Measurements from ENCODE around the gene KDM5C. TPM values are rescaled to one million over a fixed set of nuclear protein-coding genes. Genes with fewer than 3 reads are reported as not detected.
A peak's percentile ranks its signal among the peaks of the same experiment; 100 is the strongest.

The KDM5C gene
- total and polyA plus RNA-seq, 11 donors = 23.8 to 67.2 (median 34.3) TPM

DNA sequence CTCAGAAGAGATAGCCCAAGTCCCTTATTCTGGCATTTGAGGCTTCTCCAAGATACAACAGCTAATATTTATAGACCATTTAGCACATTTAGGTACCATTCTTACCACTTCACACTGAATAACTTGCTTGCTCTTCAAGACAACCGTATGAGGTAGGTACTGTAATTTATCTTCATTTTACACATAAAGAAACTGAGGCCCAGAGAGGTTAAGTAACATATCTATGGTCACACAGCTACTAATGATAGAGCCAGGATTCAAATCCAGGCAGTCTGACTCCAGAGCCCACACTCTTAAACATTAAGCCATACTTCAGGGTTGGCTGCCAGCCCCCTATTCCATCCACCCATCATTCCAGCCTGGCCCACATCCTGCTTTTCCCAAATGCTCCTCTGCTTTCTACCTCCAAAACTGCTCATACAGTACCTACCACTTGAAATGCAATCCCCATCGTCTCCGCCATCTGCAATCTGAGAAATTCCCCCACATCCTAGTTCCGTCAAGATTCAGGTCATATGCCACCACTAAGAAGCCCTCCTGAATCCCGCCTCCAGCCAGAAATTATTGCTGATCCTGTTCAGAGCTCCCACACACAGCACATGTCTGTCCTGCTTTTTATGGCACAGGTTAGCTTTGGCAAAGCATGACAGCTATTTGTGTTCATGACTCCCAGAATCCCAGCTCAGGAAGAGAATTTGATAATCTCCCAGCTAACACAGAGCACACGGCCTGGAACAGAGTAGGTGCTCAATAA is 32.8 kb upstream of the KDM5C start:
- H3K36me3 ChIP-seq = peaks cover 0 to 6% (median 0%) of the 10 kb centered on the region in 9 donors
- H3K27me3 ChIP-seq = peaks cover 0 to 36% (median 0%) of the 10 kb centered on the region in 9 donors
- no peak overlapping the region for H3K27ac ChIP-seq
- DNase-seq (no peak), ATAC-seq (no peak)
- H3K9me3 ChIP-seq = no peaks in the 10 kb centered on the region
- intact Hi-C loops (cut with DNase I) = no loop called here
- WGBS, 4 donors = 82 to 94% (median 87%) methylated on average over 6 of the region's 6 CpGs
- H3K4me3 ChIP-seq = no peak overlapping the region
- peaks cover 0 to 10% (median 0%) of the 10 kb centered on the region in 12 donors for H3K4me1 ChIP-seq
- TF ChIP-seq, protein P1, sequence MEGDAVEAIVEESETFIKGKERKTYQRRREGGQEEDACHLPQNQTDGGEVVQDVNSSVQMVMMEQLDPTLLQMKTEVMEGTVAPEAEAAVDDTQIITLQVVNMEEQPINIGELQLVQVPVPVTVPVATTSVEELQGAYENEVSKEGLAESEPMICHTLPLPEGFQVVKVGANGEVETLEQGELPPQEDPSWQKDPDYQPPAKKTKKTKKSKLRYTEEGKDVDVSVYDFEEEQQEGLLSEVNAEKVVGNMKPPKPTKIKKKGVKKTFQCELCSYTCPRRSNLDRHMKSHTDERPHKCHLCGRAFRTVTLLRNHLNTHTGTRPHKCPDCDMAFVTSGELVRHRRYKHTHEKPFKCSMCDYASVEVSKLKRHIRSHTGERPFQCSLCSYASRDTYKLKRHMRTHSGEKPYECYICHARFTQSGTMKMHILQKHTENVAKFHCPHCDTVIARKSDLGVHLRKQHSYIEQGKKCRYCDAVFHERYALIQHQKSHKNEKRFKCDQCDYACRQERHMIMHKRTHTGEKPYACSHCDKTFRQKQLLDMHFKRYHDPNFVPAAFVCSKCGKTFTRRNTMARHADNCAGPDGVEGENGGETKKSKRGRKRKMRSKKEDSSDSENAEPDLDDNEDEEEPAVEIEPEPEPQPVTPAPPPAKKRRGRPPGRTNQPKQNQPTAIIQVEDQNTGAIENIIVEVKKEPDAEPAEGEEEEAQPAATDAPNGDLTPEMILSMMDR (IDR thresholded peaks at IDR 0.05) = no peak
- no peak for TF ChIP-seq POLR2A (IDR thresholded peaks at IDR 0.05)

DNA sequence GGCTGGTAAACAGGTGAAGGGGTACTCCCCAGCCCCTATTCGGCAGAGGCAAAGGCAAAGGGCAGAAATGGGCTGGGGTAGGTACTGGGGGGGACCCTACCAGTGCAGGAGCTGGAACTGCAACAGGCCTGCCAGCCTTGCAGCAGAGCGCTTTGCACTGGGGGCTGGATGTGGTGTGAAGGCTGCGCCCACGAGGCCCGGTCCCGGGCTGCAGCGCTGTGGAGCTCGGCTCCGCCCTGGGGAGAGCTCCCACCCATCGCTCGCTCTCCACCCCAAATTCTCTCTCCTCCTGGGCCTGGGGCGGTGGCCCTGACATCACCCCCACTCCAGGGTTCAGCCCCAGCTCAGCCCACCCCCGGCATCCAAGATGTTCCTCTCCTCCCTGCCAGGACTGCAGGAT is 32.2 kb upstream of the KDM5C start:
- peaks cover 0 to 4% (median 0%) of the 10 kb centered on the region in 12 donors for H3K4me1 ChIP-seq
- no peak for ATAC-seq
- H3K27me3 ChIP-seq = peaks cover 0 to 34% (median 0%) of the 10 kb centered on the region in 9 donors
- intact Hi-C loops (cut with DNase I) = no loop called here
- peaks cover 0 to 6% (median 0%) of the 10 kb centered on the region in 9 donors for H3K36me3 ChIP-seq
- no peaks in the 10 kb centered on the region for H3K9me3 ChIP-seq
- 87 to 92% (median 90%) methylated on average over 12 to 13 of the region's 13 CpGs for WGBS, 4 donors
- TF ChIP-seq, protein P1 (IDR thresholded peaks at IDR 0.05) = no peak
- no peak for TF ChIP-seq POLR2A (IDR thresholded peaks at IDR 0.05)
- no peak overlapping the region for H3K27ac ChIP-seq
- DNase-seq = no peak
- no peak overlapping the region for H3K4me3 ChIP-seq

DNA sequence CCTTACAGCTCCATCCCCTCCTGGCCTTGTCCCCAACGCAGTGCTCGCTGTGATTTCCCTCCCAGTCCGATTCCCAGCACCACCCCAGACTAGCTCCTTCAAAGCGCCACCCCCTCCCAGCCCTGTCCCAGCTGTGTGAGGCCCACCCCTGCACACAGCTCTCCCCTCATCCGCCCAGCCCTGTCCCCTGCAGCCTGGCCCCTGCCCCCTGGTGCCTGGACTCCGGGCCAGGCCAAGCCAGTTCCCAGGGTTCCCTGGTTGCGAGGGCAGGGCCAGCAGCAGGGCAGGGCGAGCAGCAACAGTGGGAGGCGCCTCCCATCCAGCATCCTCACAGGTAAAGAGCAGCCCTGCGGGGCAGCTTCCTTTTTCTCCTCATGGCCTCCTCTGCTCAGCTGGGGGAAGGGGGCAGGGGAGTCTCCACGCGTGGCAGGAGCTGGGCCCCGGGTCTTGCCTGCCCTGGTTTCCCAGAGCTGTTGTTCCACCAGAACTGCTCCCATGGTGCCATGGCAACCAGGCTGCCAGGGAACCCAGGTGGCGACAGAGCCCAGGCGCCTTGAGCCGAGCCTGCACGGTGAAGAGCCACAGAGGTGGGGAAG is 31.5 kb upstream of the KDM5C start:
- WGBS, 4 donors = 61 to 85% (median 71%) methylated on average over 15 to 17 of the region's 17 CpGs
- Histone ChIP-seq H3K9me3 (no peaks in the 10 kb centered on the region), H3K4me1 (no peaks in the 10 kb centered on the region), H3K27me3 (peaks cover 0 to 31% (median 0%) of the 10 kb centered on the region in 9 donors), H3K36me3 (peaks cover 0 to 6% (median 0%) of the 10 kb centered on the region in 9 donors), H3K27ac (no peak overlapping the region), H3K4me3 (no peak overlapping the region)
- TF ChIP-seq, protein P1 (IDR thresholded peaks at IDR 0.05) = no peak
- no peak for TF ChIP-seq POLR2A (IDR thresholded peaks at IDR 0.05)
- DNase-seq (no peak), ATAC-seq (peak in 1 of 4 donors; percentile 14)
- intact Hi-C loops (cut with DNase I) = no loop called here

DNA sequence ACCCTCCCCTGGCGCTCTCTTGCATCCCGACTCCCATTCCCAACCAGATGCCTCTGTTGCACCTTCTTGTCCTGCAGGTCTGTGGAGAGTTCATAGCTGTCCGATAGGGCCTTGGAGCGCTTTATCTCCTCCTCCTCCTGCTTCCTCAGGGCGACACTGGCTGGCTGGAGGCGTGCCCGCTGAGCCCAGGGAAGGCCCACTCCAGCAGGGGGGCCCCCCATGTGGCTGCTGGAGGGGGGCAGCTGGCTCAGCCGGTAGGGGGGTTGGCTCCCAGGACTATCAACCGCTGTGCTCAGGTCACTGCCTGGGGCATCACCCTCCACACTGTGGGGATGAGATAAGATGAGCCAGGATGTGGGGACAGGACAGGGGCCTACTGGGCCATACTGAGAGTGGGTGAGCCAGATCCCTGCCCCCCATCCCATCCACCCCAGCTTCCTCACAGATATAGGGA is 30.8 kb upstream of the KDM5C start:
- DNase-seq (no peak), ATAC-seq (no peak)
- TF ChIP-seq POLR2A (IDR thresholded peaks at IDR 0.05) = no peak
- TF ChIP-seq, protein P1 (IDR thresholded peaks at IDR 0.05) = no peak
- intact Hi-C loops (cut with DNase I) = no loop called here
- Histone ChIP-seq H3K36me3 (peaks cover 0 to 6% (median 0%) of the 10 kb centered on the region in 9 donors), H3K4me3 (no peak overlapping the region), H3K27ac (no peak overlapping the region), H3K9me3 (no peaks in the 10 kb centered on the region), H3K4me1 (no peaks in the 10 kb centered on the region), H3K27me3 (peaks cover 0 to 26% (median 0%) of the 10 kb centered on the region in 9 donors)
- 62 to 84% (median 80%) methylated on average over 9 of the region's 9 CpGs for WGBS, 4 donors

Measured in heart left ventricle (tissue), 16 donors.